ENCODE measurements around the gene PFDN4. TPM values are rescaled to one million over a fixed set of nuclear protein-coding genes. Genes with fewer than 3 reads are reported as not detected.

Gene PFDN4
- total RNA-seq, 1 experiment from 2014 or later = 90.1 TPM

GRCh38 chr20:54161008-54161820 lies 46.7 kb upstream of the PFDN4 start:
- ATAC-seq (no peak), DNase-seq (ENCODE audit: low spot score) (no peak)
- Mint-ChIP-seq H3K36me3 (no peaks in the 10 kb centered on the region), H3K4me3 (no peak overlapping the region), H3K27me3 (ENCODE audit: low read depth) (no peaks in the 10 kb centered on the region), H3K9me3 (peaks cover 6% of the 10 kb centered on the region; the same call in 1 of the 2 replicates), H3K27ac (no peak overlapping the region), H3K4me1 (peaks cover 12% of the 10 kb centered on the region)
- ChIA-PET CTCF (interaction anchor here (1.3 kb wide), 1 partner anchor 58 kb away, joined by 3 read pairs; no protein-coding TSS in a partner anchor), POLR2A (no interaction called here)
- no peak for TF ChIP-seq PRRX2 (CRISPR knock-in tag; IDR thresholded peaks at IDR 0.05)
- no peak for TF ChIP-seq SOX15 (CRISPR knock-in tag; IDR thresholded peaks at IDR 0.05)
- TF ChIP-seq, protein P1, sequence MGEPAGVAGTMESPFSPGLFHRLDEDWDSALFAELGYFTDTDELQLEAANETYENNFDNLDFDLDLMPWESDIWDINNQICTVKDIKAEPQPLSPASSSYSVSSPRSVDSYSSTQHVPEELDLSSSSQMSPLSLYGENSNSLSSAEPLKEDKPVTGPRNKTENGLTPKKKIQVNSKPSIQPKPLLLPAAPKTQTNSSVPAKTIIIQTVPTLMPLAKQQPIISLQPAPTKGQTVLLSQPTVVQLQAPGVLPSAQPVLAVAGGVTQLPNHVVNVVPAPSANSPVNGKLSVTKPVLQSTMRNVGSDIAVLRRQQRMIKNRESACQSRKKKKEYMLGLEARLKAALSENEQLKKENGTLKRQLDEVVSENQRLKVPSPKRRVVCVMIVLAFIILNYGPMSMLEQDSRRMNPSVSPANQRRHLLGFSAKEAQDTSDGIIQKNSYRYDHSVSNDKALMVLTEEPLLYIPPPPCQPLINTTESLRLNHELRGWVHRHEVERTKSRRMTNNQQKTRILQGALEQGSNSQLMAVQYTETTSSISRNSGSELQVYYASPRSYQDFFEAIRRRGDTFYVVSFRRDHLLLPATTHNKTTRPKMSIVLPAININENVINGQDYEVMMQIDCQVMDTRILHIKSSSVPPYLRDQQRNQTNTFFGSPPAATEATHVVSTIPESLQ (CRISPR knock-in tag; IDR thresholded peaks at IDR 0.05) = no peak
- TF ChIP-seq, protein P2, sequence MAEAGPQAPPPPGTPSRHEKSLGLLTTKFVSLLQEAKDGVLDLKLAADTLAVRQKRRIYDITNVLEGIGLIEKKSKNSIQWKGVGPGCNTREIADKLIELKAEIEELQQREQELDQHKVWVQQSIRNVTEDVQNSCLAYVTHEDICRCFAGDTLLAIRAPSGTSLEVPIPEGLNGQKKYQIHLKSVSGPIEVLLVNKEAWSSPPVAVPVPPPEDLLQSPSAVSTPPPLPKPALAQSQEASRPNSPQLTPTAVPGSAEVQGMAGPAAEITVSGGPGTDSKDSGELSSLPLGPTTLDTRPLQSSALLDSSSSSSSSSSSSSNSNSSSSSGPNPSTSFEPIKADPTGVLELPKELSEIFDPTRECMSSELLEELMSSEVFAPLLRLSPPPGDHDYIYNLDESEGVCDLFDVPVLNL (CRISPR knock-in tag; IDR thresholded peaks at IDR 0.05; ENCODE audit: borderline replicate concordance, low read depth) = no peak
- no peak for TF ChIP-seq IRF1 (CRISPR knock-in tag; IDR thresholded peaks at IDR 0.05)
- TF ChIP-seq, protein P3, sequence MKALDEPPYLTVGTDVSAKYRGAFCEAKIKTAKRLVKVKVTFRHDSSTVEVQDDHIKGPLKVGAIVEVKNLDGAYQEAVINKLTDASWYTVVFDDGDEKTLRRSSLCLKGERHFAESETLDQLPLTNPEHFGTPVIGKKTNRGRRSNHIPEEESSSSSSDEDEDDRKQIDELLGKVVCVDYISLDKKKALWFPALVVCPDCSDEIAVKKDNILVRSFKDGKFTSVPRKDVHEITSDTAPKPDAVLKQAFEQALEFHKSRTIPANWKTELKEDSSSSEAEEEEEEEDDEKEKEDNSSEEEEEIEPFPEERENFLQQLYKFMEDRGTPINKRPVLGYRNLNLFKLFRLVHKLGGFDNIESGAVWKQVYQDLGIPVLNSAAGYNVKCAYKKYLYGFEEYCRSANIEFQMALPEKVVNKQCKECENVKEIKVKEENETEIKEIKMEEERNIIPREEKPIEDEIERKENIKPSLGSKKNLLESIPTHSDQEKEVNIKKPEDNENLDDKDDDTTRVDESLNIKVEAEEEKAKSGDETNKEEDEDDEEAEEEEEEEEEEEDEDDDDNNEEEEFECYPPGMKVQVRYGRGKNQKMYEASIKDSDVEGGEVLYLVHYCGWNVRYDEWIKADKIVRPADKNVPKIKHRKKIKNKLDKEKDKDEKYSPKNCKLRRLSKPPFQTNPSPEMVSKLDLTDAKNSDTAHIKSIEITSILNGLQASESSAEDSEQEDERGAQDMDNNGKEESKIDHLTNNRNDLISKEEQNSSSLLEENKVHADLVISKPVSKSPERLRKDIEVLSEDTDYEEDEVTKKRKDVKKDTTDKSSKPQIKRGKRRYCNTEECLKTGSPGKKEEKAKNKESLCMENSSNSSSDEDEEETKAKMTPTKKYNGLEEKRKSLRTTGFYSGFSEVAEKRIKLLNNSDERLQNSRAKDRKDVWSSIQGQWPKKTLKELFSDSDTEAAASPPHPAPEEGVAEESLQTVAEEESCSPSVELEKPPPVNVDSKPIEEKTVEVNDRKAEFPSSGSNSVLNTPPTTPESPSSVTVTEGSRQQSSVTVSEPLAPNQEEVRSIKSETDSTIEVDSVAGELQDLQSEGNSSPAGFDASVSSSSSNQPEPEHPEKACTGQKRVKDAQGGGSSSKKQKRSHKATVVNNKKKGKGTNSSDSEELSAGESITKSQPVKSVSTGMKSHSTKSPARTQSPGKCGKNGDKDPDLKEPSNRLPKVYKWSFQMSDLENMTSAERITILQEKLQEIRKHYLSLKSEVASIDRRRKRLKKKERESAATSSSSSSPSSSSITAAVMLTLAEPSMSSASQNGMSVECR (CRISPR knock-in tag; IDR thresholded peaks at IDR 0.05; ENCODE audit: borderline replicate concordance) = no peak

DNA sequence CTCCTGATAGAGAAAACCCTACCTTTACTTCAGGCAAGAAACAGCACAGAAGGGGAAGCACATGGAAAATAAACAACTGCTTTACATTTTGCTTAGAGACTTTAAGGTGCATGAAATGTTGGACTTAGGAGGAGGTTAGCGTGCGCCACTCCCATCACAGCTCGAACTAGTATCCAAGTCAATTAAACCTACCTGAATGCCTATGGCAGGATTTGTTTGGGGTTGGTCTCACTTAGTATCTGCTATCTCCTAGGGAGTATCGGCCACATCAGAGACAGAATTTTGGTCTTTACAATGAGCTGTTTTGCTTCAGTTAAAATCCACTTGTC lies 46.1 kb upstream of the PFDN4 start:
- ChIA-PET CTCF (no interaction called here), POLR2A (no interaction called here)
- no peak overlapping the region for H3K27ac Mint-ChIP-seq
- H3K27me3 Mint-ChIP-seq (ENCODE audit: low read depth) = no peaks in the 10 kb centered on the region
- H3K36me3 Mint-ChIP-seq = no peaks in the 10 kb centered on the region
- ATAC-seq (no peak), DNase-seq (ENCODE audit: low spot score) (no peak)
- no peak for TF ChIP-seq FOXP1 (CRISPR knock-in tag; IDR thresholded peaks at IDR 0.05; ENCODE audit: borderline replicate concordance)
- TF ChIP-seq ERG (CRISPR knock-in tag; IDR thresholded peaks at IDR 0.05) = no peak
- no peak for TF ChIP-seq NR3C1 (CRISPR knock-in tag; conservative IDR thresholded peaks at IDR 0.05; ENCODE audit: low read depth)
- TF ChIP-seq CTCF (IDR thresholded peaks at IDR 0.05) = no peak
- H3K4me3 Mint-ChIP-seq = no peak overlapping the region
- H3K4me1 Mint-ChIP-seq = peaks cover 7% of the 10 kb centered on the region
- H3K9me3 Mint-ChIP-seq = peaks cover 6% of the 10 kb centered on the region; the same call in 1 of the 2 replicates

All from WTC11 (cell line).